HPDE6-E6E7 (cell line): Measurements from ENCODE around the gene PDCD1.

Experiments used
- DNase-seq: peaks from one replicate; pipeline ENCODE4 v3.0.0; 2011; ENCODE audit warnings: missing footprints; ENCODE audit errors: extremely low spot score

Gene PDCD1

GRCh38 chr2:241865957-241866789, 7.5 kb upstream of the PDCD1 start:
- DNase-seq = no peak

GRCh38 chr2:241865416-241865956, 6.8 kb upstream of the PDCD1 start:
- DNase-seq = no peak

- no peak for DNase-seq
These were observed 6.1 kb upstream of the PDCD1 start for GRCh38 chr2:241864850-241865213.

GRCh38 chr2:241864168-241864849, 5.6 kb upstream of the PDCD1 start:
- DNase-seq = no peak

GRCh38 chr2:241863536-241863954, 4.9 kb upstream of the PDCD1 start:
- DNase-seq = no peak

- DNase-seq = no peak
These were observed 4.3 kb upstream of the PDCD1 start for GRCh38 chr2:241862775-241863535.

- no peak for DNase-seq
These were observed 3.4 kb upstream of the PDCD1 start for GRCh38 chr2:241862093-241862492.

- DNase-seq = no peak
These were observed 2.6 kb upstream of the PDCD1 start for GRCh38 chr2:241861264-241861663.

GRCh38 chr2:241860184-241861078, 1.7 kb upstream of the PDCD1 start:
- DNase-seq = no peak

GRCh38 chr2:241859436-241860183, 916 bp upstream of the PDCD1 start:
- DNase-seq = no peak

GRCh38 chr2:241859017-241859435, 332 bp upstream of the PDCD1 start:
- no peak for DNase-seq

- no peak for DNase-seq
These were observed 1.0 kb downstream of the PDCD1 start for GRCh38 chr2:241857572-241858121.

- no peak for DNase-seq
These were observed 1.6 kb downstream of the PDCD1 start for GRCh38 chr2:241857041-241857541.

GRCh38 chr2:241855888-241856422, 2.7 kb downstream of the PDCD1 start:
- no peak for DNase-seq

- DNase-seq = no peak
These were observed 3.3 kb downstream of the PDCD1 start for GRCh38 chr2:241855245-241855887.

- no peak for DNase-seq
These were observed 4.1 kb downstream of the PDCD1 start for GRCh38 chr2:241854342-241855244.

- DNase-seq = no peak
These were observed 4.9 kb downstream of the PDCD1 start for GRCh38 chr2:241853651-241854341.
